ENCODE measurements around the gene KNDC1.

The KNDC1 gene

GRCh38 chr10:133191651-133192050 is 31.6 kb downstream of the KNDC1 start:
- no peak for DNase-seq (ENCODE audit: low read depth)

- no peak for DNase-seq (ENCODE audit: low read depth)
Measured at GRCh38 chr10:133194151-133194550, 34.1 kb downstream of the KNDC1 start.

GRCh38 chr10:133195096-133195495 is 35.1 kb downstream of the KNDC1 start:
- DNase-seq (ENCODE audit: low read depth), result no peak

GRCh38 chr10:133195611-133196010 is 35.6 kb downstream of the KNDC1 start:
- no peak for DNase-seq (ENCODE audit: low read depth)

GRCh38 chr10:133196221-133196915 is 36.3 kb downstream of the KNDC1 start:
- DNase-seq (ENCODE audit: low read depth), result no peak

GRCh38 chr10:133196936-133197758 is 37.1 kb downstream of the KNDC1 start:
- DNase-seq (ENCODE audit: low read depth), result no peak

GRCh38 chr10:133197786-133198185 is 37.8 kb downstream of the KNDC1 start:
- DNase-seq (ENCODE audit: low read depth), result no peak

- no peak for DNase-seq (ENCODE audit: low read depth)
Measured at GRCh38 chr10:133198206-133198605, 38.2 kb downstream of the KNDC1 start.

GRCh38 chr10:133198621-133199487 is 38.8 kb downstream of the KNDC1 start:
- DNase-seq (ENCODE audit: low read depth), result no peak

GRCh38 chr10:133199488-133199885 is 39.5 kb downstream of the KNDC1 start:
- no peak for DNase-seq (ENCODE audit: low read depth)

GRCh38 chr10:133199992-133200611 is 40.1 kb downstream of the KNDC1 start:
- DNase-seq (ENCODE audit: low read depth), result no peak

- DNase-seq (ENCODE audit: low read depth), result no peak
Measured at GRCh38 chr10:133200621-133201031, 40.6 kb downstream of the KNDC1 start.

- no peak for DNase-seq (ENCODE audit: low read depth)
Measured at GRCh38 chr10:133201151-133201947, 41.3 kb downstream of the KNDC1 start.

- no peak for DNase-seq (ENCODE audit: low read depth)
Measured at GRCh38 chr10:133201948-133202725, 42.1 kb downstream of the KNDC1 start.

GRCh38 chr10:133202778-133203651 is 43.0 kb downstream of the KNDC1 start:
- DNase-seq (ENCODE audit: low read depth), result no peak

- DNase-seq (ENCODE audit: low read depth), result no peak
Measured at GRCh38 chr10:133203652-133204195, 43.7 kb downstream of the KNDC1 start.

GRCh38 chr10:133204226-133205015 is 44.4 kb downstream of the KNDC1 start:
- DNase-seq (ENCODE audit: low read depth), result no peak

- DNase-seq (ENCODE audit: low read depth), result no peak
Measured at GRCh38 chr10:133205146-133205545, 45.1 kb downstream of the KNDC1 start.

Measured in activated T-cell treated with anti-CD3 and anti-CD28 coated beads for 48 hours (primary cell).